LHCN-M2 (cell line): Measurements from ENCODE around the gene TMEM243. TPM values are rescaled to one million over a fixed set of nuclear protein-coding genes. Genes with fewer than 3 reads are reported as not detected.

ENCODE experiments used
- DNase-seq: peaks from one replicate; pipeline ENCODE4 v3.0.0-alpha.2; 2012; ENCODE audit warnings: low read depth
- total RNA-seq: library from RNA; depleted of rRNA; stranded (reverse); fragments of >200 nt; gene quantifications from 2 replicates; pipeline ENCODE4 v1.2.3, GENCODE V29; 2014; rRNA removed

The TMEM243 gene
- total RNA-seq, 1 experiment from 2014 or later = 39.0 TPM

DNA sequence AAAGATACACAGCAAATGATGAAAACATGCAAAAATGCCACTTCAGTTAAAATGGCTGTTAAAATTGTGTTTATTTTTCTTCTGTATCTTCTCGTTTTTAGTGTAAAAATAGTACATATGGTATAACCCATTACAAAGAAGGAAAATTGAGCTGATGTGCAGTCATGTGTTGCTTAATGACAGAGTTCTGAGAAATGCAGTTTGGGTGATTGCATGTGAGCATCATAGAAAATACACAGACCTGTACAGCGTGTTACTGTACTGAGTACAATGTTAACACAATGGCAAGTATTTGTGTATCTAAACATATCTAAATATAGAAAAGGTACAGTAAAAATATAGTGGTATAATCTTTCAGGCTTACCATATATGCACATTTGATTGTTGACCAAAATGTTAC lies 60.0 kb downstream of the TMEM243 start:
- DNase-seq = no peak

DNA sequence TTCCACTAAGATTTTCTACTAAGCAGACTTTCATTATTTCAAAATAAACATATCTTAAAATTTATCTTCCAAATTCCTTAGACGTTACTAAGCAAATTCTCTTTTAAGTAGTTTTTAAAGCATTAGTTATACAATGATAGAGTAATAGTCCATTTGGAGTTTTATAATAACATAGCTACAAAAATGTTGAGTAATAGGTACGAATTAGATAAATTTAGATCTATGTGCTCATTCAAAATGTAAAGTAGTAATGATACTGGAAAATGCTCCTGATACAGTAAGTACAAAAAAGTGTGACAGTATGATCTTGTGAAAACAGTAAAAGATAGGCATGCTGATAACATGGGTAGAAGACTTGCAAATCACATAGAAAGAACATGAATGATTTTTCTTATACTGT lies 62.8 kb downstream of the TMEM243 start:
- DNase-seq = no peak

DNA sequence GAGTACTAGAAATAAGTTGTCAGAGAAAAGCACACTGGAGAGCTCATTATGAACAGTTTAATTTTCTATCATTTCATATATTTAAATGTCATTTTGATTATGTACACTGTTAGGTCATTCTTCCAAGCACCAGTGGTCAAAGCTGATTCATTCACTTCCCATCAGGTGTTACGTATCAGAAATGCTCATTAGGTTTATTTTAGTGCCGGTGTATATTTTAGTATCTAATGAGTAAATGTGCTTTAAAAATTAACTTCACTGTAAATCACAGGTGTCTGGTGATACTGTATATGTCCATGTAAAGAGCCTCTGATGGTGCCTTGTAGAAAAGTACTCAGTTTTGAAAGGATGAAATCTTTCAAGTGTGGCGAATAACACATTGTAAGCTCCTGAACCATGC lies 63.7 kb downstream of the TMEM243 start:
- no peak for DNase-seq

DNA sequence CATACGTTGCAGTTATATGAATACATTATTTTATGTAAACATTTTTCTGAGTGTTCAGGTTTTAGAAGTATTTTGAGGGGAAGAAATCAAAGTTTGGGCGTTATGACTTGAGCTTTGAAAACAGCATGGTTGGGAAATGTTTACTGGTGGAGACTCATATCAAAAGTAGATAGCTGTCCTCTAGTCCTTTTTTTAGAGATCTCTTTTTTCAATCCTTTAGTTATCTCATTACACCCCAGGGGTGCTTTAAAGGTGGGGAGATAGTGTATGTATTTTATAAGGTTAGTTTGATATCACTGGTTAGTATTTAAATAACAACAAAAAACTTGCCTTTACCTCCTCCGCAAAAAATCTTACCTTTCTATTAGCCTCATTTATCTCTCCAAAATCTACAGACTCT lies 65.0 kb downstream of the TMEM243 start:
- no peak for DNase-seq

DNA sequence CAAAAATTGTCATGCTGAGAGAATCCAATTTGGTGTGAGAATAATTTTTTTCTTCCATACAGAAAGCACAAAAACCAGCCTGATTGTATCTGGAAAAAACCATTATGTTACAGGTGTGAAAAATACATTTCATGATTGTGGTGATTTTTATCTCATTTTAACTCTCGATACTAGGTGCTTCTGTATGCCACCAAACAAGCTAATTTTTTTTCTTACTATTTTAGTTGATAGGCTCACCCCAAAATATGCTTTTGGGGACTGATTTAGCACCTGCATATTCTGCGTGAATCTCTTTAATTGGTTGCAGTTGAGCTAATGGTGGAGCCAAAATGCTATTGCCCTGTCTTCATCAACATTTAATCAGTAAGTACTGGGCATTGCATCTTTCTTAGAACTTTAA lies 65.4 kb downstream of the TMEM243 start:
- no peak for DNase-seq

DNA sequence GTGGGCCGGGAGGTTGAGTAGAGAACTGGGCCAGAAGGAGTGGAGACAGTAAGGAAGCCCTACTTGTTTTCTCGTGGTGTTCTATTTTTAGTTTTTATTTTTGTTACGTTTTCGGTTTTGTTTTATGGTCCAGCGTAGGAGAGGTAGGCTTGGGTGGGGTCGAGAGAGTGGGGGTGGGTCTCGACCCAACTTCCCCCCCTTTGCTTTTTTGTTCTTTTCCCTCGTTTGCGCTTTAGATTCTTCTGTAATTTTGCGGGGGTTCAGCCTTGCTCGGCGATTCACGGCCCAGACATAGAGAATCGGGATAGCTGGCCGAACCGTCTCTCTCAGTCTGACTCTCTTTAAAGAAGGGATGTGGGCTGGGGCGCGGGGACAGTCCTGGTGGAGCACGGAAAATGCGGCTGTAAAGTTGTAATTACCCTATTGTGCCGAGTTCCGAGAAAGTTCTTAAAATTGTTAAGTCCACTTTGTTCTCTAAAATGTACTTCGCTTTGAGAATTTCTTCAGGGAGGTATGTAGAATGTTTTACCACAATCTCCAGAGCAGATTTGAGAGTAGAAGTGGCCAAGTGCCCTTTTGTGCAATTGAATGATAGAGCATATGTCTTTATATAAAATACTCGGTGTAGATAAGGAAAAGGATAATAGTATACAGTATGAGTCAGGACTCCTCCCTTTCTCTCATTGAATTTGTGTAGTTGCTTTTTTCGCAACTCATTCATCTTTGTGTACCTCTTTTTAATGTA lies 66.5 kb downstream of the TMEM243 start:
- peak; percentile 34 for DNase-seq

DNA sequence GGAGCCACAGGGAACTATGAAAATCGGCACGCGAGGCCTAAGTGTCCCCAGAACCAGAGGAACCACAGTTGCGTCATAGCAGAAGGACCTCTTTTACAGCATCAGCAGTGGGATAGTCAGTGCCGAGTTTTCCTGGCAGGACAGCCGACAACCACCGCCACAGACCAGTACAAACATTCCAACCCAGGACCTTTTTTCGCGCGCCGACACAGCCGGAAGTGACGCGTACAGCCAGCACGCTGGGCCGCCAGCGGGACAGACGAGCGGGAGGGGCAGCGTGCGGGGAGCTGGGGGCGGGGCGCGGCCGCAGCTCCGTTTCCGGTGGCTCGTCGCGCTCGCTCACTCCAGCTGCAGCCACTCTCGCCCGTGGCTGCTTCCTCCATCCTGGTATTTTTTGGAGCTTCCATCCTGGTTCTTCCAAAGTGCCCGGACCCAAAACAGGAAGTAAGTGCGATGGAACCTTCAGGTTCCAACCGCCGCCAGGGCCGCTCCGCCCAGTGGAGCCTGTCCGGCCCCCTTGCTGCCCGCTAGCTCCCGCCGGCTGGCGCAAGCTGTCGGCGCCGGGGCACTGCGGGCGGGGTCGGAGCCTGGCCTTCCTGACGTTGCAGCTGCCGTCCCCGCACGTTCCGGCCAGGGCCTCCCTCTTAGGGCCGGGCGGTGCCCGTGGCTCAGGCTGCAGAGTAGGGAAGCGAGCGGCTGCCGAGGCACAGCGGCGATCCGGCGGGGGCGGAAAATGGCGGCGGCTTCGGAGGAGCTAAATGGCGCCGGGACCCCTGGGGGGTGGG lies 67.2 kb downstream of the TMEM243 start, which contains the start of gene DMTF1:
Gene DMTF1 (plus strand): TSS at position 342 of the 785 bp plus-strand sequence. CDS start 12,489 bp downstream, outside the sequence.
- peak; percentile 99 for DNase-seq

DNA sequence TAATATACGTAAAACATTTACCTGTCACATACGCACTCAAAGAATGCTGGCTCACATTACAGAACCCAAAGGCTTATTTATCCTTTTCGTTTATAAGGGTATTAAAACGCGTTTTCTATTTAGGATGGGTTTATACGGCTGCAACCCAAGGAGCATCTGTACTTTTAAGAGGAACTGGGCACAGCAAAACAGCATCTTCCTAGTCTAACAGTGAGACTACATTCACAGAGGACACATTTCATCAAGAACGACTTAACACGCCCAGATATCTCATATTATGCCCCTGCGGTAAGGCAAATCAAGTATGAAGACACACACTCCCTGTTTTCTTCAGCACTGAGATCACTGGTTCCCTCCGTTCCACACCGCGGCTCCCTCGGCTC lies 67.8 kb downstream of the TMEM243 start:
- DNase-seq = no peak

DNA sequence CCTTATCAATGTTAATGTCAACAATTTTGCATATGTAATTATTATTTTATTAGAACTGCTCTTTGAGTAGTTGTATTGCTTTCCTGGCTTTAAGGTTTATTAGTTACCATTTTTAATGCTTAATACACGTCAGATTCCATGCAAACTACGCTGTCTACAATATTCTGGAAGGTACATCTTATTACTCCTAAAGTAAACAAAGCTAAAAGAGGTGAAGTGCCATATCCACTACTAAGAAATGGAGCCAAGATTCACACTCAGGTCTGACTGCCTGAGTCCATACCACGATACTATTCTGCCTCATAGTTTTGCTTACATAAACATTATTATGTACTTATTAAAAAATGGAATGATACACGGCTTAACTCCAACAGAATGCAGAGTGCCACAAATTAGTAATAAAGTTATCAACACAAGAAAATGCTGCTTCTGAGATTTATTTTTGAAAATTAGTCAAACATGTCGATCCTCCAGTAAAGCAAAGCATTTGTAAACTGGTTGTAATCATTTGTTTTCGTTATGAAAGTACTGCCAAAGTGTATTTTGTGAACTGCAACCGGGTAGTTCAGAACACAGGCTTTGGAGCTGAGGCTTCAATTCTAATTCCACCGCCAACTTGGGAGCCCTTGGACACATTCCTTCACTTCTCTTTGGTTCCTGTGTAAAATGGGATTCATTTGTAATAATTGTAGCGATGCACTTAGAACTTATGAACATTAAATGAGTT lies 68.4 kb downstream of the TMEM243 start:
- DNase-seq = no peak

DNA sequence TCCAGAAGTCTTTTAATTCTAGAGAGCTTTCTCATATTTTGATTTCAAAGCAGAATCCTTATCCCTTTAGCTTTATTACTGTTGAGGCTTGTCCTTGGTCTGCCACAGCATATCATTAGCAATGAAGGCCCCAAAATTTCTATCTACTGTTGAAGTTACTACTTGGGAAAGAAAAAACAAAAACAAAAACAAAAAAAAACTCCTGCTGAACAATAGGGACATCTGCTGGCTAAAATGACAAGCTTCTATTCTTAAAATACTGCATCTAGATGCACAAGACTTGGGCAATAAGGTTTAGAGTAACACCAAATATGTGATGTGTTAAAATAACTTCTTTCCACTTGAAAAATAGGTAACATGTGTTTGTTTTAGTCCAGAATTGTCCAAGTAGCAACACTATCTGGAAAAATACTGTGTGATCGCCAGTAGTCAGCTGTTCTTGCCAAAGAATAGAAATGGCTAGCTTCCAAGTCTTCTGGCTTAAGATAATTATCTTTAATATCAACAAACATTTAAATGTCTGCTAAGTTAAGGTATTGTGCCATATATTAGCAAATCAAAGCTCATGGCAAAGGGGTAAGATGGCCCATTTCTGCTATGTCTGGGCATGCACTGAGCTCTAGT lies 71.1 kb downstream of the TMEM243 start:
- peak; percentile 59 for DNase-seq

DNA sequence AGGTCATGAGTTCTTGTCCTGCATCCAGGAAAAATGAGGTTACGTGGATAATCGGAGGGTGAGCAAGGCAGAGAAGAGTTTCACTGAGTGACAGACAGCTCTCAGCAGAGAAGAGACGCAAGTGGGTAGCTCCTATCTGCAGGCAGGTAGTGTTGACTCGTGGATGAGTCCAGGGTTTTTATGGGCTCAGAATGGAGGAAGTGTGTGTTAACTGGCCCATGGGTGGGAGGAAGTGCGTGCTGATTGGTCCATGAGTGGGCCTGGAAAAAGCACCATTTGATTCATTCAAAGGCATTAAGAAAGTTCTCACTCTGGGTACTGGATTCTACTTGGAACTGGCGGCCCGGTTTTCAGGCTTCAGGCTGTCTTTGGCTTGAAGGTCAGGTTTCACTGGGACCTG lies 72.0 kb downstream of the TMEM243 start:
- no peak for DNase-seq

DNA sequence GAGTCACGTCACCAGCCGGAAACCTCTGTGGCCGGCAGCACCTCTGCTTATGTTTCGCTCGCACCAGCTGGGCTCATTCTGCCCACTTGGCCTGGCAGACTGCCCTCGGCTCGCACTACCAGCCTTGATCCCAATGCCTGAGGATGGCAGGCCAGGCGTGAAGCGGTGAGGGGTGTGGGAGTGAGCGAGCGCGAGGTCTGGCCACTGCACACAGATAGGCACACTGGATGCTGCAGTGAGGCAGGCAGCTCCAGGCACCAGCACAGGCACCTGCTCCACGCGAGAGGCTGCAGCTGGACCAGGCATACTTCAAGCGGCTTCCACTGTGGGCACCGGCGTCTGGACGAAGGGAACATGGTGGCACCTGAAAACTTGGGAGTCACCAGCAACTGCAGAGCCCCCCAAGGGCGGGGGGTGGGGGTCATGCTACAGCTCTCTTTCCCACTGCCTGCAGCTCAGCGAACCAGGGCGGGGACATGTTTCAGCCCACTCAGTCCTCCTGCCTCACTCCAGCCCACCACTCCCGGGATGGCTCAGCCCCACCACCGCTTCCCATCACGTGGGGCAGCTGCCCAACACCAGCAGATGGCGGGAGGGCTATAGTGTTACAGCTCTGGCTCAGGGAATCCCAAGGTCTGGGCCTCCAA lies 72.7 kb downstream of the TMEM243 start:
- peak; percentile 33 for DNase-seq

Other genes with a start within 250 kb of the TMEM243 start
- 5.7 and 6.0 TPM in 2 replicates for gene ELAPOR2, start 160.1 kb downstream of the TMEM243 start, total RNA-seq
- 60.2 and 60.7 TPM in 2 replicates for gene DMTF1, start 67.3 kb downstream of the TMEM243 start, total RNA-seq
- gene CROT, start 125.9 kb upstream of the TMEM243 start, total RNA-seq = 24.8 and 32.4 TPM in 2 replicates